ENCODE measurements around the gene ATP13A4.

DNA sequence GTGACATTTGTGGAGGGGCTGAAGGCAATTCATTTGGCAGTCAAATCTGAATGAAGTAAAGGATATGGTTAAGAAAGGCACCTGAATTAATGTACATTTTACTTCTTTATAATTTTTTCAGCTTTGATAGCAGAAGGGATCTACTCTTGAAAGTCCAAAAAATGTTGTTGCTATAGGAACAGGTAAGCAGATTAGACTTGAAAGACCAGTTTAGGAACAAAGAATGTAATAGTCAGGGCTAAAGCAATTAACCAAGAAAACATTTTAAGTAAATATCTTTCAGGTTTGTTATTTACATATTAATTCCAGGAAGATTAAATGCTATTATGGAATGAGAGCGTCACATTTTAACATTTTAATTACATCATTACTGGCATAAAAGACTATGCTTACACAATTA lies 1.1 kb downstream of the ATP13A4 start:
- TF ChIP-seq CTCF (IDR thresholded peaks at IDR 0.05), result no peak
- TF ChIP-seq POLR2A (IDR thresholded peaks at IDR 0.05), result no peak

Data from right lobe of liver (tissue), 4 donors.